ENCODE measurements around the gene ANKRD2. TPM values are rescaled to one million over a fixed set of nuclear protein-coding genes. Genes with fewer than 3 reads are reported as not detected.

The ANKRD2 gene
- total RNA-seq, 2 experiments from 2014 or later, result 0.15 TPM; not detected in 1

DNA sequence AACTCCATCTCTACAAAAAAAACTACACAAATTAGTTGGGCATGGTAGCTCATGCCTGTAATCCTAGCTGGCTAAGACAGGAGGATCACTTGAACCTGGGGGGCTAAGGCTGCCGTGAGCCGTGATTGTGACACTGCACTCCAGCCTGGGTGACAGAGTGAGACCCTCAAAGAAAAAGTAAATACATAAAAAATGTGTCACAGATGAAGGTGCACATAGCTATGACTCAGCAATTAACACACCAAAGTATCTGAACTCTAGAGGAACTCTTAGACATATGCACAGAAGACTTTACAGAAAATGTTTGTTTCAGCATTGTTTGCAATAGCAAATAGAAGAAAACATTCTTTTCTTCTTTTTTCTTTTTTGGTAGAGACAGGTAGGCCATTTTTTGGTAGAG, 25.2 kb downstream of the ANKRD2 start:
- Mint-ChIP-seq H3K4me1 (no peaks in the 10 kb centered on the region), H3K9me3 (no peaks in the 10 kb centered on the region), H3K4me3 (no peak overlapping the region), H3K27me3 (no peaks in the 10 kb centered on the region), H3K36me3 (ENCODE audit: low read depth) (no peaks in the 10 kb centered on the region), H3K27ac (no peak overlapping the region)
- ChIA-PET CTCF (interaction anchor here (2.6 kb wide), 1 partner anchor 26 kb away, joined by 10 read pairs; the partner anchor contains the start of gene ANKRD2), POLR2A (no interaction called here)
- no peak for DNase-seq

GRCh38 chr10:97598407-97599271, 26.1 kb downstream of the ANKRD2 start:
- H3K4me3 Mint-ChIP-seq, result no peak overlapping the region
- no peaks in the 10 kb centered on the region for H3K27me3 Mint-ChIP-seq
- H3K27ac Mint-ChIP-seq, result no peak overlapping the region
- CTCF ChIA-PET, result interaction anchor here (2.6 kb wide), 1 partner anchor 27 kb away, joined by 10 read pairs; the partner anchor contains the start of gene ANKRD2
- no peaks in the 10 kb centered on the region for H3K9me3 Mint-ChIP-seq
- DNase-seq, result no peak
- no peaks in the 10 kb centered on the region for H3K4me1 Mint-ChIP-seq
- H3K36me3 Mint-ChIP-seq (ENCODE audit: low read depth), result no peaks in the 10 kb centered on the region
- POLR2A ChIA-PET, result no interaction called here

- Mint-ChIP-seq H3K4me1 (no peaks in the 10 kb centered on the region), H3K9me3 (no peaks in the 10 kb centered on the region), H3K27ac (no peak overlapping the region), H3K27me3 (no peaks in the 10 kb centered on the region), H3K4me3 (no peak overlapping the region), H3K36me3 (ENCODE audit: low read depth) (no peaks in the 10 kb centered on the region)
- DNase-seq, result no peak
- POLR2A ChIA-PET, result no interaction called here
- CTCF ChIA-PET, result interaction anchor here (2.6 kb wide), 1 partner anchor 27 kb away, joined by 10 read pairs; the partner anchor contains the start of gene ANKRD2
These were observed 26.7 kb downstream of the ANKRD2 start for GRCh38 chr10:97599272-97599619.

GRCh38 chr10:97600616-97601015, 28.0 kb downstream of the ANKRD2 start:
- ChIA-PET CTCF (interaction anchor here (0.8 kb wide), 1 partner anchor 106 kb away, joined by 3 read pairs; no protein-coding TSS in a partner anchor), POLR2A (interaction anchor here (1.1 kb wide), 1 partner anchor 10 kb away, joined by 3 read pairs; no protein-coding TSS in a partner anchor)
- no peaks in the 10 kb centered on the region for H3K36me3 Mint-ChIP-seq (ENCODE audit: low read depth)
- H3K9me3 Mint-ChIP-seq, result no peaks in the 10 kb centered on the region
- no peak overlapping the region for H3K27ac Mint-ChIP-seq
- H3K27me3 Mint-ChIP-seq, result no peaks in the 10 kb centered on the region
- DNase-seq, result no peak
- no peaks in the 10 kb centered on the region for H3K4me1 Mint-ChIP-seq
- H3K4me3 Mint-ChIP-seq, result no peak overlapping the region

- DNase-seq, result no peak
- POLR2A ChIA-PET, result interaction anchor here (1.1 kb wide), 1 partner anchor 11 kb away, joined by 3 read pairs; no protein-coding TSS in a partner anchor
- no peaks in the 10 kb centered on the region for H3K36me3 Mint-ChIP-seq (ENCODE audit: low read depth)
- no peak overlapping the region for H3K27ac Mint-ChIP-seq
- CTCF ChIA-PET, result interaction anchor here (0.8 kb wide), 1 partner anchor 107 kb away, joined by 3 read pairs; no protein-coding TSS in a partner anchor
- H3K27me3 Mint-ChIP-seq, result no peaks in the 10 kb centered on the region
- no peak overlapping the region for H3K4me3 Mint-ChIP-seq
- H3K9me3 Mint-ChIP-seq, result no peaks in the 10 kb centered on the region
- no peaks in the 10 kb centered on the region for H3K4me1 Mint-ChIP-seq
These were observed 29.0 kb downstream of the ANKRD2 start for GRCh38 chr10:97601268-97602215.

GRCh38 chr10:97607095-97607636, 34.6 kb downstream of the ANKRD2 start:
- ChIA-PET POLR2A (no interaction called here), CTCF (no interaction called here)
- Mint-ChIP-seq H3K4me1 (no peaks in the 10 kb centered on the region), H3K9me3 (no peaks in the 10 kb centered on the region), H3K36me3 (ENCODE audit: low read depth) (no peaks in the 10 kb centered on the region), H3K27ac (no peak overlapping the region), H3K27me3 (peaks cover 1% of the 10 kb centered on the region), H3K4me3 (no peak overlapping the region)
- no peak for DNase-seq

DNA sequence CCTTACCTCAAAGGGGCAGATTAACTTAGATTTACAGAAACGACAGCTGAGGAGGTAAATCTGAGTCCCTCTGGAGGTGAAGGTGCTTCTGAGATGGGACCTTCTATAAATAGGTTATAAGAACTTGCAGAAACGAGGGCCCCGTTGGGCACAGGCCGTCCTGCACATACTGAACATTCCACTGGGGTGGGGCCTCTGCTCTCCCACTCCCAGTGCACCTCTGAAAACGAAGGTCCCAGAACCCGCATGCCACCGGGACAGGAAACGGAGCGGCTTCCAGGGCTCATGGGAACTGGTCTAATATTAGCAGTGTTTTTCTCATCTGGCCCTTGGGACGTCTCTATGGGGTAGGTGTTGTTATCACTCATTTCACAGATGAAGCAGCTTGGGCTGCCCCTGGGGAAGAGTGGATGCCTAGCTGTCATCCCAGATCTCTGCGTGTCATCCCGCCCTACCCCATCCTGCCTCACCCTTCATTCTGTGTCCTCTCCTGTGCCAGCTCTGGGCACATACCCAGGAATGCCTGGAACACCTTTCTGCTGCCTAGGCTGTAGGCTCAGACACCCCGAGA, 36.5 kb downstream of the ANKRD2 start:
- Mint-ChIP-seq H3K4me3 (no peak overlapping the region), H3K9me3 (no peaks in the 10 kb centered on the region), H3K27me3 (peaks cover 1% of the 10 kb centered on the region), H3K27ac (no peak overlapping the region), H3K36me3 (ENCODE audit: low read depth) (no peaks in the 10 kb centered on the region), H3K4me1 (no peaks in the 10 kb centered on the region)
- ChIA-PET POLR2A (no interaction called here), CTCF (no interaction called here)
- no peak for DNase-seq

DNA sequence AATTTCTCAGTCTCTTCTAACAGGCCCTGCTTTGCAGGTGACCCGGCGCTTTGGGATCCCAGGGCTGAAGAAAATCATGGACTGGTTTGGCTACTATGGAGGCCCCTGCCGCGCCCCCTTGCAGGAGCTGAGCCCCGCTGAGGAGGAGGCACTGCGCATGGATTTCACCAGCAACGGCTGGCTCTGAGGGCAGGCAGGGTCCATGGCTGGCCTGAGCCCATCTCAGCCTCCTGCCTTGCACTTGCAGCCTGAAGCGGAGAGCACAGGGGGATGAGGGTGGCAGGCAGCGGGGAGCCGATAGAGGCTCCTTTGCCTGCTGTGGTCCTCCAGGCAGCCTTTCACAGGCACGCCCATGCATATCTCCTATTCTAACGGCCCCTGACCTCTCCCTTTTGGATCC, 38.9 kb downstream of the ANKRD2 start:
- DNase-seq, result no peak
- Mint-ChIP-seq H3K27me3 (peaks cover 1% of the 10 kb centered on the region), H3K4me3 (no peak overlapping the region), H3K36me3 (ENCODE audit: low read depth) (no peaks in the 10 kb centered on the region), H3K4me1 (no peaks in the 10 kb centered on the region), H3K9me3 (no peaks in the 10 kb centered on the region), H3K27ac (no peak overlapping the region)
- POLR2A ChIA-PET, result no interaction called here
- CTCF ChIA-PET, result interaction anchor here (1.4 to 1.5 kb wide), 3 partner anchors 39 to 146 kb away, joined by 3 to 14 read pairs (median 5); partner anchors contain the start of gene ANKRD2

- POLR2A ChIA-PET, result interaction anchor here (0.8 kb wide), 1 partner anchor 40 kb away, joined by 3 read pairs; the partner anchor contains the start of gene ANKRD2
- no peak overlapping the region for H3K27ac Mint-ChIP-seq
- H3K9me3 Mint-ChIP-seq, result no peaks in the 10 kb centered on the region
- H3K4me3 Mint-ChIP-seq, result no peak overlapping the region
- no peaks in the 10 kb centered on the region for H3K4me1 Mint-ChIP-seq
- H3K36me3 Mint-ChIP-seq (ENCODE audit: low read depth), result no peaks in the 10 kb centered on the region
- H3K27me3 Mint-ChIP-seq, result no peaks in the 10 kb centered on the region
- no peak for DNase-seq
- CTCF ChIA-PET, result interaction anchor here (1.3 to 1.5 kb wide), 3 partner anchors 40 to 147 kb away, joined by 3 to 14 read pairs (median 4); partner anchors contain the start of gene ANKRD2
These were observed 39.8 kb downstream of the ANKRD2 start for GRCh38 chr10:97612386-97612785.

GRCh38 chr10:97618285-97618684, 45.7 kb downstream of the ANKRD2 start:
- CTCF ChIA-PET, result no interaction called here
- POLR2A ChIA-PET, result no interaction called here
- no peaks in the 10 kb centered on the region for H3K27me3 Mint-ChIP-seq
- no peaks in the 10 kb centered on the region for H3K4me1 Mint-ChIP-seq
- DNase-seq, result no peak
- no peak overlapping the region for H3K4me3 Mint-ChIP-seq
- no peaks in the 10 kb centered on the region for H3K9me3 Mint-ChIP-seq
- no peak overlapping the region for H3K27ac Mint-ChIP-seq
- H3K36me3 Mint-ChIP-seq (ENCODE audit: low read depth), result no peaks in the 10 kb centered on the region

- no peak overlapping the region for H3K4me3 Mint-ChIP-seq
- H3K9me3 Mint-ChIP-seq, result no peaks in the 10 kb centered on the region
- POLR2A ChIA-PET, result no interaction called here
These were observed 46.2 kb downstream of the ANKRD2 start for GRCh38 chr10:97618733-97619132.

GRCh38 chr10:97623277-97623676, 50.7 kb downstream of the ANKRD2 start:
- H3K4me3 Mint-ChIP-seq, result no peak overlapping the region
- H3K36me3 Mint-ChIP-seq (ENCODE audit: low read depth), result no peaks in the 10 kb centered on the region
- no peaks in the 10 kb centered on the region for H3K27me3 Mint-ChIP-seq
- H3K9me3 Mint-ChIP-seq, result no peaks in the 10 kb centered on the region
- ChIA-PET POLR2A (interaction anchor here (0.6 kb wide), 1 partner anchor 24 kb away, joined by 3 read pairs; no protein-coding TSS in a partner anchor), CTCF (no interaction called here)
- H3K4me1 Mint-ChIP-seq, result no peaks in the 10 kb centered on the region
- H3K27ac Mint-ChIP-seq, result no peak overlapping the region
- no peak for DNase-seq

More at GRCh38 chr10:97618733-97619132, 46.2 kb downstream of the ANKRD2 start:
- Mint-ChIP-seq H3K27me3 (no peaks in the 10 kb centered on the region), H3K36me3 (ENCODE audit: low read depth) (no peaks in the 10 kb centered on the region), H3K4me1 (no peaks in the 10 kb centered on the region), H3K27ac (no peak overlapping the region)
- CTCF ChIA-PET, result interaction anchor here (0.7 kb wide), 1 partner anchor 47 kb away, joined by 4 read pairs; no protein-coding TSS in a partner anchor
- no peak for DNase-seq
